Right lobe of liver (tissue), 4 donors: Measurements from ENCODE around the gene CTSC.

Experiments
- CTCF ChIP-seq, 4 donors: fragments of 200-600 bp in 3 of 4; fragments of 450-650 bp in 1 of 4; IDR thresholded peaks; one replicate each; pipeline versions ENCODE4 v1.5.1 to v1.8.0; 2016 to 2022; ENCODE audit warnings: antibody characterized with exemption in 4 of 4, mild to moderate bottlenecking in 2 of 4
- POLR2A ChIP-seq: fragments of 450-650 bp; IDR thresholded peaks from one replicate; pipeline ENCODE4 v1.6.1; 2017; ENCODE audit warnings: antibody characterized with exemption, mild to moderate bottlenecking
- donor health status: DM: no; HTN: no; CAD: no.
- donor health status: DM: no; HTN: no; CAD: no.
- donor health status: DM: no; HTN: yes; CAD: no.

GRCh38 chr11:88363648-88364065, 26.1 kb upstream of the CTSC start:
- TF ChIP-seq CTCF (IDR thresholded peaks at IDR 0.05) (no peak), POLR2A (no peak)
